RPMI8226 (cell line): ENCODE data around the gene KAT2B.

Source experiments
- DNase-seq: peaks from one replicate; pipeline ENCODE4 v3.0.0-alpha.2; 2015

KAT2B gene

DNA sequence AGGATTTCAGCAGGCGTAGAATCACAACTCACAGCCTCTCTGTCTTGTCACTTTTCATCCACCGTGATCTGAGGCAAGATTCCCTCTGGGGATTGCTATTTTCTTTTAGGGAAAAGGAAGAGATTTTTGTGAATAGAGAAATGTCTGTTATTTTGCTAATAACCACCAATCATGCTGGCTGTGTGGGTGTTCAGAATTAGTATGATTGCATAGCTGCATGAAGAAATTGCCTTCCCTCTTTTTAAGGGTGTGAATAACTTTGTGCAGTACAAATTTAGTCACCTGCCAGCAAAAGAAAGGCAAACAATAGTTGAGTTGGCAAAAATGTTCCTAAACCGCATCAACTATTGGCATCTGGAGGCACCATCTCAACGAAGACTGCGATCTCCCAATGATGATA is 60.8 kb downstream of the KAT2B start:
- no peak for DNase-seq

- no peak for DNase-seq
These were observed 63.5 kb downstream of the KAT2B start for GRCh38 chr3:20103731-20104130.

DNA sequence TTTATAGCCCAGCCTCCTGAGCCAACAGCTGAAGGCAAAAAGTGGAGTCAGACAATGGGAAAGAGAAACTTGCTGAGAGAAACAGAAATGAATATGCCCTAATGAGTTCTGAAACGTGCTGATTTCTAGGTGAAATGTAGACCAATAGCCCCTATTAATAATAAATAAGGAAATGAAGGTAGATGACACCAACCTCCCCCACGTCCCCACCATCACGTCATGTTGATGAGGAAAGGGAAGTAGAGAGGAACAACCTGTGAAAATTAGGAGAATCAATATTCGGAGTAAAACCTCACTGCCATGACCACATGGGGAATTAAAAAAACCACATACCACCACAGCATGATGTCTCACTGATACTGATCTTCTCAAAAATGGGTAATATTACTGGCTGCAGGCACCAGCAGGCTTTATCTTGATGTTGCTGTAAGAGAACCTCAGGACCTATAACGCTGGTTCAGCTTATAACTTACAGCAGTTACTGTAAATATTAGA is 64.0 kb downstream of the KAT2B start:
- peak; percentile 9 for DNase-seq

DNA sequence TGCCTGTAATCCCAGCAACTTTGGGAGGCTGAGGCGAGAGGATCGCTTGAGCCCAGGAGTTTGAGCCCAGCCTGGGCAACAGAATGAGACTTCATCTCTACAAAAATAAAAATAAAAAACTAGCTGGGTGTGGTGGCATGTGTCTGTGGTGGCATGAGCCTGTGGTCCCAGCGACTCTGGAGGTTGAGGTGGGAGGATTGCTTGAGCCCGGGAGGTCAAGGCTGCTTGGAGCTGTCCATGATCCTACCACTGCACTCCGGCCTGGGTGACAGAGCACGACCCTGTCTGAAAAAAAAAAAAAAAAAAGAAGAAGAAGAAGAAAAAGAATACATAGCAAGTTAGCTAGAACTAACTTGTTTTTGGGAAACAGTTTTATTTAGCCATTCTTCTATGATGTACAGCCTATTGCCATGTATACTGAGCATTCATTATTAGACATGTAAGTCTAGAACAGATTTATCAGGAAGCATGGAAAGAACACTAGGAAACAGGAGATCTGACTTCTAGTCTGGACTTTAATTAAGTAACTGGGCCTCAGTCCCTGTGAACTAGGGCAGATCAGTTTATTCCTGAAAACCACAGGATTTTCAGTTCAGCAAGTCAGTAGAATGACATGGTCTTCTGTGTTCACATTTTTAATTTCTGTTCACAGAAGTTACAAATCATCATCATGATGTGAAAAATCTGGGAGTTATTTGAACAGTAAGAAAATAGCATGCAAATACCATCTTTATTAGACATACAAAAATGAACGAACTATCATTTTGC is 65.5 kb downstream of the KAT2B start:
- no peak for DNase-seq

DNA sequence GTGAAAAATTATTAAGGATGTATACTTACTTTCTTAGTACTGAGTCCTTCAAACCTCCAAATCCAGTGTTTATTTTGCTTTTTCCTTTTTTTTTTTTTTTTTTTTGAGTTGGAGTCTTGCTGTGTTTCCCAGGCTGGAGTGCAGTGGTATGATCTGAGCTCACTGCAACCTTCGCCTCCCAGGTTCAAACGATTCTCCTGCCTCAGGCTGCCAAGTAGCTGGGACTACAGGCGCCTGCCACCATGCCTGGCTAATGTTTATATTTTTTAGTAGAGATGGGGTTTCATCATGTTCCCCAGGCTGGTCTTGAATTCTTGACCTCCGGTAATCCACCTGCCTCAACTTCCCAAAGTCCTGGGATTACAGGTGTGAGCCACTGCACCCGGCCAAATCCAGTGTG is 67.5 kb downstream of the KAT2B start:
- no peak for DNase-seq

- no peak for DNase-seq
These were observed 68.6 kb downstream of the KAT2B start for GRCh38 chr3:20108869-20109268.

DNA sequence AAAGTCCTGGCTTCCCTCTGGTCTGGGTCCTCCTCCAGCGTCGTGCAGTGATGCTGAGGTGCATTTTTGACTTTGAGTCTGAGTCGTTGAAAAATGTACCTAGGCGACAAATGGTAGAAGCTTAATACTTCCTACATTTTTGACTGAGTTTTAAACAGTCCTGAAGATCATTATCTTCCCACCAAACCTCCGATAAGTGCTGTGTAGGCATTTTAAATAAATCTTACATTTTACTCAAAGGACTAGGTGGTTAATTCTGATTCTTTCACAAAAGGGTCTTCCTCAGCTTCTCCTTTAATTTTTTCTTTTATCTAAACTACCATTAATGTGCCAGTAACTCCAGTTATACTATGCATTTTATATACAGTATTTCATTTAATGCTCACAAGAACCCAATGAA is 70.6 kb downstream of the KAT2B start:
- no peak for DNase-seq

DNA sequence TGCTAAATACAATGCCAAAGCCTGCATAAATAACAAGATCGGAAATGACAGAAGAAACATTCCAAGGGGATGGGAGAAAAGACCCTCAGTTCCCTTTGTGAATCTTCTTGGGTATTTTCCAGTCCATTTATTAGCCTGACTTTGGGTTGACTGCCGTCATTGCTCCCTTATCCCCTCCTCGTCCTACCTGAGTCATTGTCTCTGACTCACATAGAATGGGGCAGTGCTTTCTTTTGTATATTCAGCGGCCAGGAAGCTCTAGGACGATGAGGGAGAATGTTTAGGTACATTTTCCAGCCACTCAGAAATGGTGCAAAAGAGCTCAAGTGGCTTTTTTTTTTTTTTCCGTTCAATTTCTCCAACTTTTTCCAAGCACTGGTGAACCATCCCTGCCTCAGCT is 71.6 kb downstream of the KAT2B start:
- no peak for DNase-seq

DNA sequence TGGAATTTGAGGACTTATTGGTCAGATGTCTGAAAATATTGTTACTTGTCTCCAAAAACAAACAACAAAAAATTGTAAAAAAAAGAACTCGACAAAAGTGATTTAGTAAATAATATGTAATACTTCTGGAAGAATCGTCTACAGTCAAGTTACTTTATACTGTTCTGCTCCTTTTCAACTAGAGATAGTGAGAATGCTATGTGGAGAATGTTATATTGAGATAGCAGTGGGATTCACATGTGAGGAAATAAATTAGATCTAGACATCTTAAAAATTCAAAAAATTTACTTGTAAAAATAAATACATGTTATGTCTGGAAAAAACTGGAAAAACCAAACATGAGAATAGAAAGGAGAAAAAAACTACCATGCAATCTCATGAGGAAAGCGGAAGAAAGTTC is 80.8 kb downstream of the KAT2B start:
- DNase-seq: no peak

DNA sequence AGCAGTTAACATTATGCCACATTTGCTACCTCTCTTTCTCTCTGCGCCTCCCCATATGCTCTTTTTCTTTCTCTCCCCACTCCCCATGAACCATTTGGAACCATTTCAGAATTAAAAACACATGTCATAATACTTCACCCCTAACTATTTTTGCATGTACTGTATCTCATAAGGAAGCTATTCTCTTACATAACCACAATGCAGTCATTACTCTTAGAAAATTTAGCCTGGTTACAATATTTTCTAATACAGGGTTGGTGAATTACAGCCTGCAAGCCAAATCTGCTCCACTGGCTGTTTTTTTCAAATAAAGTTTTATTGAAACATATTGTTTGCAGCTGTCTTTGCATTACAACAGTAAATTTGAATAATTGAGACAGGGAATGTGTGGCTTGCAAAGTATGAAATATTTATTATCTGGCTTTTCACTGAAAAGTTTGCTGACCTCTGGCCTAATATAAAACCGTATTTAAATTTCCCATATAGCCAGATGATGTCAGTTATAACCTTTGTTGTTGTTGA is 82.9 kb downstream of the KAT2B start:
- DNase-seq: no peak

GRCh38 chr3:20125289-20125688 is 85.0 kb downstream of the KAT2B start:
- no peak for DNase-seq

GRCh38 chr3:20125897-20126296 is 85.7 kb downstream of the KAT2B start:
- DNase-seq: peak; percentile 81

DNA sequence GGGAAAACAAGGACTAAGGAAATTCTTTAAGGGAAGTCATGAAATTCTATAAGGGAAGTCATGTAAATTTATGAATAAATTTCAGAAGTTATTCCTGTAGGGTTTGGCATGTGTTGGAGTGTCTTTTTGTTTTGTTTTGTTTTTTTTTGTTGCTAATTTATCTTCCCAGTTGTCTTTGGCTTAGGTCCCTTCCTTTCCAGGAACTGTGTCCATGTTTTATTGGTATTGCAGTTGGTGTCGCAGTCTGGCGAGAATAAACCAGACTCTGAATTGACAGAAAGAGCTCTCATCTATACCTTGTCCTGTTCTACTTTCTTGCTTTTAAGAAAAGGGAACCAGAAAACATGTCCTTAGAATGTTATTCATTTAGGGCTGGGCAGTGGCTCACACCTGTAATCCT is 88.1 kb downstream of the KAT2B start:
- DNase-seq: no peak

GRCh38 chr3:20130106-20130505 is 89.9 kb downstream of the KAT2B start:
- no peak for DNase-seq

- no peak for DNase-seq
These were observed 96.0 kb downstream of the KAT2B start for GRCh38 chr3:20136231-20136630.

GRCh38 chr3:20137647-20138046 is 97.4 kb downstream of the KAT2B start:
- DNase-seq: no peak

DNA sequence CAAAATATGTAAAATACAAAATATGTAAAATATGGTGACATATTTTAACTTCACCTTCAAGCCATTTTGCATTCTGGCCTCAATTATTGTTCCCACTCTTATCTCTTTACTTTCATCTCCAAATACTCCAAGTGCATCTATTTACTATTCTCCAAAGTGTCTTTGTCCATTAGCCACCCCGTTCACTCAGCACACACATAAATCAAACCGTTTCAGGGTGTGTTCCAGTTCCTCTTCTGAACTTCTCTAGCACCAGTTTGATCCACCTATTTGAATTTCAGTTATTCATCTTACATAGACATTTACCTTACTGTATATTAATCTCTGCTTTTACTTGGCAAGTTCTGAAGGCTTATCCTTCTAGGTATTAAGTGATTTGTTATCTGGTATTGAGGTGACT is 100.6 kb downstream of the KAT2B start:
- DNase-seq: no peak

DNA sequence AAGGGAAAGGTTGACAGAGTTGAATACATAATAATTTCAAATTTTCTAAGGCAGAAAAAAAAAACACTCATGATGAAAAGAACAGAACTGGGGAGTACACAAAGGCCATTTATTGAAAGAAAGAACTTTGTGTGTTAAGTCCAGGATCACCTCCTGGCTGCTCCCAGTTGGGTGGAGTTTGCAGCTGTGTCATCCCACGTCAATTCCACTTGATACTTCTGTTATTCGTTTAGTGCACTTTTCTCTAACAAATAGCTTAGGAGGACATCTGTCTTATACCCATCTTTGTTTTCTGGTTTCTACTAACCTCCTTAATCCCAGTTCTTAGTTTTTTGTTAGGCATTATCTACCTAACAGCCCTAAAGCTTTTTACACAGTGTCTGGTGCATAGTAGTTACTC is 101.1 kb downstream of the KAT2B start:
- no peak for DNase-seq

DNA sequence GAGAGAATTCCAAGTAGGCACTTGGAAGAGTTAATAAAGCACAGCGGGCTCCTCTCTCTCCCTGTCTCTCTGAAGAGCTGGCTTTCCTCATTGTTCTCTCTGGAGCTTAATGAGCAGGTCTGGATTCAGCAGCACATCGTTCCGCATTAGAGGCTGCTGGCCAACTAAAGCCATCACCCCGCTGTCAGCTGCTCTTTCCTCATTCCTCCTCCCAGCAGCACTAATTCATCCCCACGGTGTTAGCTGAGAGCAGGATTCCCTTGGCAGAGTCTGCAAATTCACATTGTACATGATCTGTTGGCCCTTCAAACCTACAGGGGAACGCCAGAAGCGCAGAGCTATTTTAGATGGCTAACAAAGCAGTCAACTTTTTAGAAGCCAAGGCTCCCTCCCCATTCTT is 101.6 kb downstream of the KAT2B start:
- no peak for DNase-seq

GRCh38 chr3:20142517-20142916 is 102.3 kb downstream of the KAT2B start:
- no peak for DNase-seq

DNA sequence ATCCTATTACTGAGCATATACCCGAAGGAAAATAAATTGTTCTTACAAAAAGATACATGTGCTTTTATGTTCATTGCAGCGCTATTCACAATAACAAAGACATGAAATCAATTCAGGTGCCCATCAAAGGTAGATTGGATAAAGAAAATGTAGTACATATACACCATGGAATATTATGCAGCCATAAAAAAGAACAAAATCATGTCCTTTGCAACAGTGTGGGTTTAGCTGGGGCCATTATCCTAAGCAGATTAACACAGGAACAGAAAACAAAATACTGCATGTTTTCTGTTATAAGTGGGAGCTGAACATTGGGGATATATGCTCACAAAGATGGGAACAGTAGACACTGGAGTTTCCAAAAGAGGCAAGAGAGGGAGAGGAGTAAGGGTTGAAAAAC is 103.3 kb downstream of the KAT2B start:
- DNase-seq: no peak

GRCh38 chr3:20145874-20146273 is 105.6 kb downstream of the KAT2B start:
- DNase-seq: no peak

DNA sequence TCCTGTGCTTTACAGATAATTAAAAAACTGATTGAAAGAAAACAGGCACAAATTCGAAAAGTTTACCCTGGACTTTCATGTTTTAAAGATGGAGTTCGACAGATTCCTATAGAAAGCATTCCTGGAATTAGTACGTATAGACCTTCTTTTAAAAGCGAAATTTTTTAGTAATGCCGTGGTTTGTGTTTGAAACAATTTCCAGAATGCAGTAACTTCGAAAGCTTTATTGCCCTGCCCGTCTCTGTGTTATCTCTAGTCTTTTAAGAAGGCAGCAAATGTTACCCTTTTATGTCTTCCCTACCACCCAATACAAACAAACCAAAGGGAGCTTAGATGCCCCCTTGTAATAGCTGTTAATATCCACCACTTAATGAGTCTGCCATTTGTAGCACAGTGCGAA is 106.1 kb downstream of the KAT2B start:
- DNase-seq: no peak

- no peak for DNase-seq
These were observed 107.1 kb downstream of the KAT2B start for GRCh38 chr3:20147361-20147760.

DNA sequence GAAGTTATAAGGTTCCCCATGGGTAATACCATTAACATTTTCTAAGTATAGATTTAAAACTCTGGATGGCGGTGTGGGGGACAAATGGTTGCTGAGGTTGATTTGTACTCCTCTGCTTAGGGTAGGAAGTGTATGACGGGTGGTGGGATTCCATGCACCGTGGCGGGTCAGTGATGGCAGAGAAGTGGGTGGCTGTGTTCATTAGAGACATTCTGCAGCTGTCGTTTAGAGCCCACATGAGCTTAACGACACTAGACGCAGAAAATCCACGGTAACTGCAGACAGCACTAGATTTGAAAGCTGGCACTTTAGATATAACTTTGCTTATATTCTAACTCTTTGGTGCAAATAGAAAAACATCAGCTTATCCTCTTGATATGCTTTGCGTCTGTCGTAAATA is 108.2 kb downstream of the KAT2B start:
- DNase-seq: no peak
